ENCODE measurements around the gene PDZD2. TPM values are rescaled to one million over a fixed set of nuclear protein-coding genes. Genes with fewer than 3 reads are reported as not detected.

The PDZD2 gene
- total RNA-seq, 1 experiment from 2014 or later, result not detected

- no peak overlapping the region for H3K4me3 ChIP-seq
- no peak overlapping the region for H3K4me2 ChIP-seq
- ChIA-PET CTCF (no interaction called here), POLR2A (ENCODE audit: unreplicated experiment) (no interaction called here)
- H3K4me1 ChIP-seq (replicated peaks; ENCODE audit: insufficient read depth), result no peaks in the 10 kb centered on the region
- H3F3A ChIP-seq (ENCODE audit: insufficient read depth, low read depth), result no peaks in the 10 kb centered on the region
- no peak for DNase-seq
- no peaks in the 10 kb centered on the region for H3K9me2 ChIP-seq (ENCODE audit: insufficient read depth)
- H2AFZ ChIP-seq, result no peak overlapping the region
- H3K27me3 ChIP-seq (ENCODE audit: insufficient read depth, low read depth), result peaks cover 91% of the 10 kb centered on the region
- TF ChIP-seq EZH2 (IDR thresholded peaks at IDR 0.05; ENCODE audit: low read depth), result no peak
- TF ChIP-seq CTCF (conservative IDR thresholded peaks at IDR 0.05), result no peak
- H3K27ac ChIP-seq, result no peak overlapping the region
- H3K36me3 ChIP-seq (ENCODE audit: low read depth), result no peaks in the 10 kb centered on the region
- intact Hi-C loops (cut with micrococcal nuclease; ENCODE audit: unreplicated experiment), result no loop called here
- no peaks in the 10 kb centered on the region for H3K9me3 ChIP-seq (ENCODE audit: insufficient read depth, low read depth)
- H4K20me1 ChIP-seq (ENCODE audit: insufficient read depth), result no peaks in the 10 kb centered on the region
- no peaks in the 10 kb centered on the region for H3K79me2 ChIP-seq (ENCODE audit: low read depth)
- BruUV-seq (replicated peaks), result no TSS peak
Observed at GRCh38 chr5:31805785-31806400, 167.0 kb downstream of the PDZD2 start.

- no TSS peak for BruUV-seq (replicated peaks)
- Histone ChIP-seq H3K4me3 (no peak overlapping the region), H3K4me2 (no peak overlapping the region), H3K9me2 (ENCODE audit: insufficient read depth) (no peaks in the 10 kb centered on the region), H3K4me1 (replicated peaks; ENCODE audit: insufficient read depth) (no peaks in the 10 kb centered on the region), H4K20me1 (ENCODE audit: insufficient read depth) (no peaks in the 10 kb centered on the region), H3F3A (ENCODE audit: insufficient read depth, low read depth) (no peaks in the 10 kb centered on the region), H3K27me3 (ENCODE audit: insufficient read depth, low read depth) (peaks cover 86% of the 10 kb centered on the region), H3K36me3 (ENCODE audit: low read depth) (no peaks in the 10 kb centered on the region), H3K27ac (no peak overlapping the region), H3K79me2 (ENCODE audit: low read depth) (no peaks in the 10 kb centered on the region), H2AFZ (no peak overlapping the region), H3K9me3 (ENCODE audit: insufficient read depth, low read depth) (no peaks in the 10 kb centered on the region)
- DNase-seq, result no peak
- ChIA-PET POLR2A (ENCODE audit: unreplicated experiment) (no interaction called here), CTCF (no interaction called here)
- no peak for TF ChIP-seq EZH2 (IDR thresholded peaks at IDR 0.05; ENCODE audit: low read depth)
- no peak for TF ChIP-seq CTCF (conservative IDR thresholded peaks at IDR 0.05)
- intact Hi-C loops (cut with micrococcal nuclease; ENCODE audit: unreplicated experiment), result no loop called here
Observed at GRCh38 chr5:31806561-31806960, 167.6 kb downstream of the PDZD2 start.

- intact Hi-C loops (cut with micrococcal nuclease; ENCODE audit: unreplicated experiment), result loop anchor here (2.0 kb wide), 1 partner anchor 571 kb away; no protein-coding TSS in a partner anchor
- BruUV-seq (replicated peaks), result no TSS peak
- no peaks in the 10 kb centered on the region for H3K79me2 ChIP-seq (ENCODE audit: low read depth)
Observed at GRCh38 chr5:31807789-31808540, 169.0 kb downstream of the PDZD2 start.

More at GRCh38 chr5:31807789-31808540, 169.0 kb downstream of the PDZD2 start:
- Histone ChIP-seq H3K27ac (no peak overlapping the region), H3K9me3 (ENCODE audit: insufficient read depth, low read depth) (no peaks in the 10 kb centered on the region), H3K4me3 (no peak overlapping the region), H3K27me3 (ENCODE audit: insufficient read depth, low read depth) (peaks cover 77% of the 10 kb centered on the region), H3K4me2 (no peak overlapping the region), H3K36me3 (ENCODE audit: low read depth) (no peaks in the 10 kb centered on the region), H3K4me1 (replicated peaks; ENCODE audit: insufficient read depth) (no peaks in the 10 kb centered on the region), H3F3A (ENCODE audit: insufficient read depth, low read depth) (no peaks in the 10 kb centered on the region), H3K9me2 (ENCODE audit: insufficient read depth) (no peaks in the 10 kb centered on the region), H2AFZ (no peak overlapping the region), H4K20me1 (ENCODE audit: insufficient read depth) (no peaks in the 10 kb centered on the region)
- ChIA-PET CTCF (no interaction called here), POLR2A (ENCODE audit: unreplicated experiment) (no interaction called here)
- TF ChIP-seq CTCF (conservative IDR thresholded peaks at IDR 0.05) (no peak), EZH2 (IDR thresholded peaks at IDR 0.05; ENCODE audit: low read depth) (no peak)
- no peak for DNase-seq

Measured in PC-9 (cell line).